ENCODE data around the gene COL8A2.

The COL8A2 gene

GRCh38 chr1:36088577-36089392 is 36.2 kb downstream of the COL8A2 start, which contains the start of gene ADPRS:
ADPRS (plus strand) TSS chr1:36088892; CDS start chr1:36088905, 13 bp downstream.
- peak; percentile 84 for DNase-seq (ENCODE audit: low read depth)

GRCh38 chr1:36088265-36088576 is 36.8 kb downstream of the COL8A2 start:
- DNase-seq (ENCODE audit: low read depth), result no peak

GRCh38 chr1:36087233-36088123 is 37.5 kb downstream of the COL8A2 start:
- no peak for DNase-seq (ENCODE audit: low read depth)

GRCh38 chr1:36086529-36087232 is 38.3 kb downstream of the COL8A2 start:
- no peak for DNase-seq (ENCODE audit: low read depth)

- no peak for DNase-seq (ENCODE audit: low read depth)
Observed at GRCh38 chr1:36085686-36086526, 39.1 kb downstream of the COL8A2 start.

GRCh38 chr1:36085126-36085525 is 39.9 kb downstream of the COL8A2 start:
- no peak for DNase-seq (ENCODE audit: low read depth)

- DNase-seq (ENCODE audit: low read depth), result no peak
Observed at GRCh38 chr1:36084497-36085115, 40.4 kb downstream of the COL8A2 start.

- DNase-seq (ENCODE audit: low read depth), result no peak
Observed at GRCh38 chr1:36083635-36084496, 41.2 kb downstream of the COL8A2 start, which contains the start of gene TEKT2. TEKT2 (plus strand) TSS chr1:36084094; CDS start chr1:36084922, 828 bp downstream.

- DNase-seq (ENCODE audit: low read depth), result no peak
Observed at GRCh38 chr1:36083219-36083618, 41.8 kb downstream of the COL8A2 start.

- no peak for DNase-seq (ENCODE audit: low read depth)
Observed at GRCh38 chr1:36081926-36082485, 43.0 kb downstream of the COL8A2 start.

GRCh38 chr1:36080801-36081200 is 44.2 kb downstream of the COL8A2 start:
- no peak for DNase-seq (ENCODE audit: low read depth)

- no peak for DNase-seq (ENCODE audit: low read depth)
Observed at GRCh38 chr1:36080236-36080635, 44.8 kb downstream of the COL8A2 start.

- no peak for DNase-seq (ENCODE audit: low read depth)
Observed at GRCh38 chr1:36076979-36077573, 47.9 kb downstream of the COL8A2 start.

- DNase-seq (ENCODE audit: low read depth), result no peak
Observed at GRCh38 chr1:36070349-36070748, 54.7 kb downstream of the COL8A2 start.

- DNase-seq (ENCODE audit: low read depth), result no peak
Observed at GRCh38 chr1:36068866-36069265, 56.2 kb downstream of the COL8A2 start.

GRCh38 chr1:36067871-36068270 is 57.2 kb downstream of the COL8A2 start:
- DNase-seq (ENCODE audit: low read depth), result no peak

GRCh38 chr1:36062315-36062714 is 62.7 kb downstream of the COL8A2 start:
- DNase-seq (ENCODE audit: low read depth), result no peak

- no peak for DNase-seq (ENCODE audit: low read depth)
Observed at GRCh38 chr1:36055706-36056105, 69.3 kb downstream of the COL8A2 start.

GRCh38 chr1:36053978-36054377 is 71.0 kb downstream of the COL8A2 start:
- DNase-seq (ENCODE audit: low read depth), result no peak
